Stimulated activated CD8-positive, alpha-beta memory T cell treated with anti-CD3 and anti-CD28 coated beads, Interleukin-4, amount 100 ng/mL, for 48 hours (primary cell): ENCODE measurements around the gene SYT8.
"Not testable (repeated sequence)": the region's sequence is repeated elsewhere in the genome, so short reads cannot be mapped to it uniquely, and the experiment has no call there.

Experiments used
- DNase-seq: peaks from one replicate; pipeline ENCODE4 v3.0.0-alpha.2; 2020

SYT8 gene, protein sequence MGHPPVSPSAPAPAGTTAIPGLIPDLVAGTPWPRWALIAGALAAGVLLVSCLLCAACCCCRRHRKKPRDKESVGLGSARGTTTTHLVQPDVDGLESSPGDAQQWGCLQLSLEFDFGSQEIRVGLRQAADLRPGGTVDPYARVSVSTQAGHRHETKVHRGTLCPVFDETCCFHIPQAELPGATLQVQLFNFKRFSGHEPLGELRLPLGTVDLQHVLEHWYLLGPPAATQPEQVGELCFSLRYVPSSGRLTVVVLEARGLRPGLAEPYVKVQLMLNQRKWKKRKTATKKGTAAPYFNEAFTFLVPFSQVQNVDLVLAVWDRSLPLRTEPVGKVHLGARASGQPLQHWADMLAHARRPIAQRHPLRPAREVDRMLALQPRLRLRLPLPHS

DNA sequence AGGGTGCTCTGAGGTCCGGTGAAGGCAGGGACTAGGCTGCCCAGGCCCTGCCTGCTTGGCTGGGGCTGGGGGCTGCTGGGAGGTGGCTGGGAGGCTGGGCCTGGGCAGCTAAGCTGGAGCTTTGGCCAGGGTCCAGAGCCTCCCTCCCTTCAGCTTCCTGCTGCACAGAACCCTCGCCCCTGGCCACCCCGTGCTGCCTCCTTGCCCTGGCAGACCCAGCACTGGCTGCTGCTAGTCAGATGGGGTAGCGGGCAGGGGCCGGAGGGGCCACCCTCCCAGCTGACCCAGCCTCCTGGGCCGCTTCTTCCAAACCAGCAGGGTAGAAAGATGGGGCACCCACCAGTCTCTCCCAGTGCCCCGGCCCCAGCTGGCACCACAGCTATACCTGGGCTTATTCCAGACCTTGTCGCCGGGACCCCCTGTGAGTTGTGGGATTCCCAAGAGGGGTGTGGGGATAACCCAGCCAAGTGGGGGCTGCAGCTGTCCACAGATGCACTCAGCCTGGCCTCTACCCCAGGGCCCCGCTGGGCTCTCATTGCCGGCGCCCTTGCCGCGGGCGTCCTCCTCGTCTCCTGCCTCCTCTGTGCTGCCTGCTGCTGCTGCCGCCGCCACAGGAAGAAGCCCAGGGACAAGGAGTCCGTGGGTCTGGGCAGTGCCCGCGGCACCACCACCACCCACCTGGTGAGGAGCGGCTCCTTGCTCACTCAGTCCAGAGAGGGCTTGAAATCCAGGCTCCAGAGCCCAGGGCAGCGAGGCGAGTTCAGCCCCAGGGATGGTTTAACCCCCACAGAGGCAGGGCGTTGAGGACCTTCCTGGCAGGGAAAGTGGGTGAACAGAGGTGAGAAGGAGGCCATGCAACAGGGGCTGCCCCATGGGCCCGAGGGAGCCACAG, at the start of gene SYT8:
SYT8 (plus strand) TSS at position 212 of the 892 bp plus-strand sequence; CDS start at position 328, 116 bp downstream.
- no peak for DNase-seq

DNA sequence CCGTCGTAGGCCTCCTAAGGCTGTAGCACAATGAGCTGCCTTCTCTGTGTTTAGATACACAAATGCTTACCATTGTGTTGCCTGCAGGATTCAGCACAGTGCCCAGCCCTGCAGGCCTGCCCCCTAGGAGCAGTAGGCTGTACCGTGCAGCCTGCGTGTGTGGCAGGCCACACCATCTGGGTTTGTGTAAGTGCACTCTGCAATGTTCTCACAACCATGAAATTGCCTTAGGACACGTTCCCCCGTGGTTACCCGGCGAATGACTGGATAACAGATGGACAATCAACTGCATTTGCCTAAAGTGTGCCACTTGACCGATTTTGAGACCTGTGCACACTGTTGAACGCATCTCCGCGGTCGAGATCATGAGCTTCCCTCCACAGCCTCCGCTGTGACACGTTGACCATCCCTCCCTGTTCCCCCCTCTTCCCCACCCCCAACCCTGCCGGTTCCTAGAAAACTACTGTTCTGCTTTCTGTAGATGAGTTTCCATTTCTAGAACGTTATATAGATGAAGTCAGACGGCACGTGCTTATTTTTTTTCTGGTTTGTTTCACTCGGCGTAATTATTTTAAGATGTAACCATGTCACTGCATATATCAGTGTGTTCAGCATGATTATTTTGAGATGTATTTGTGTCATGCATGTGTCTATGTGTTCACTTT, 48.9 kb upstream of the SYT8 start:
- no peak for DNase-seq

DNA sequence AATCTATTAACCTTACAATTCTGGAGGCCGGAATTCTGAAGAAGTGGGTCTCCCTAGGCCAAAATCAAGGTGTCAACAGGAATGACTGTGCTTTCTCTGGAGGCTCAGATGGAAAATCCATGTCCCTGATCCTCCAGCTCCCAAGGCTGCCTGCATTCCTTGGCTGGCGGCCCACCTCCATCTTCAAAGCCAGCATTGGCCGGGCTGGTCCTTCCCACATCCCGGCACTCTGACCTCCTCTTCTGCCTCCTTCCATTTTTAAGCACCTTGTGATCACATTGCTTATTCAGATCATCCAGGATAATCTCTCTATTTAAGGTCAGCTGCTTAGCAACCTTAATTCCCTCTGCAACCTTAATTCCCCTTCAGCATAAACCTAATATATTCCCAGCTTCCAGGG, 48.3 kb upstream of the SYT8 start:
- DNase-seq: no peak

DNA sequence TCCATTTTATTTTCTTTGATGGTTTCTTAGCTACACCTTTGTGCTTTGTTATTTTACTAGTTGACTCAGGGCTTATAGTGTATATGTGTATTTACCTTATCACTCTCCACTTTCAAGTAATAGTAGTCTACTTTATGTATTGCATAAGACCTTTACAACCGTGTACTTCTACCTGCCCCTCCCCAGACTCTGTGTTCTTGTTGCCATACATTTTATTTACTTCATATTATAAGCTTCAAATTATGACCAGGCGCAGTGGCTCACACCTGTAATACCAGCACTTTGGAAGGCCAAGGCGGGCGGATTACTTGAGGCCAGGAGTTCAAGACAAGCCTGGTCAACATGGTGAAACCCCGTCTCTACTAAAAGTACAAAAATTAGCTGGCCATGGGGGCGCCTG, 42.9 kb upstream of the SYT8 start:
- no peak for DNase-seq

DNA sequence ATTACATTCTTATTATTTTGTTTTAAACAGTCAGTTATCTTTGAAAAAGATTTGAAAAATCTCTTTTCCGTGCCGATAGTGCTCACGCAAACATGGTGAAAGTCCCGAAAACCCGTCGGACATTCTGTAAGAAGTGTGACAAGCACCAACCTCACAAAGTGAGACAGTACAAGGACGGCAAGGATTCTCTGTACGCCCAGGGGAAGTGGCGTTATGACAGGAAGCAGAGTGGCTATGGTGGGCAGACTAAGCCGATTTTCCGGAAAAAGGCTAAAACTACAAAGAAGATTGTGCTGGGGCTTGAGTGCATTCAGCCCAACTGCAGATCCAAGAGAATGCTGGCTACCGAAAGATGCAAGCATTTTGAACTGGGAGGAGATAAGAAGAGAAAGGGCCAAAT, 42.3 kb upstream of the SYT8 start:
- peak; percentile 43 for DNase-seq

DNA sequence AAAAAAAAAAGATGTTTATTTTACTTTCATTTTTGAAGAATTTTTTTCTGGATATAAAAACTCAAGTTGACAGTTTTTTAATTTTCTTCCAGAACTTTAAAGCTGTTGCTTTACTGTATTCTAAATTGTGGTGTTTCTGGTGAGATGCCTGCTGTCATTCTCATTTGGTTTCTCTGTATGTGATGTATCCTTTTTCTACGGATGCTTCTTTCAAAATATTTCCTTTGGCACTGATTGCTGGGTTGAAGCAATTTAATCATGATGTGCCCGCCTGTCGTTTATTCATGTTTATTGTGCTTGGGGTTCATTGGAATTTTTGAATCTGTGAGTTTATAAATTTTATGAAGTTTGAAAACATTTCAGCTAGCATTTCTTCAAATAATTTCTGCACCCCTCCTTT, 41.7 kb upstream of the SYT8 start:
- no peak for DNase-seq

DNA sequence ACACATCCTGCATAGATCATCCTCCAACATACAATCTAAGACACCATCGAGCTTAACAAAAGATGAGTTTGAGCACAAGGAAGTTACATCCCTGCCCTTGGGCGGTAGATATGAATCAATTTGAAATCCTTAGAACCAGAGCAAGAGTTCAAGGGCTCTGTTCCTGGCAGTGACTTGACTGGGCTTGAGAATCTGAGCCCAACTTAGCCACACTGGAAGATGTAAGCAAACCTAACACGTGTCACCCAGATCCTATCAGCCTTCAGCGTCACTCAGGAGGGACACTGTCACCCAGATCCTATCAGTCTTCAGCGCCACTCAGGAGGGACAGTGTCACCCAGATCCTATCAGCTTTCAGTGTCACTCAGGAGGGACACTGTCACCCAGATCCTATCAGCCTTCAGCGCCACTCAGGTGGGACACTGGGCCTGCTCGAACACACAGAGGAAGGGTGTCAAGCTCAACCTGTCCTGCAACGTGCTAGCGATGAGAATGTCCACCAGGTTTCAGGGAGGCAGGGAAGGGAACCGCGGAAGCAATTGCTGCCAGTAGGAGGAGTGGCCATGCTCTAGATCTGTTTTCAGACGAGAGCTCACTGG, 38.3 kb upstream of the SYT8 start:
- DNase-seq: no peak

DNA sequence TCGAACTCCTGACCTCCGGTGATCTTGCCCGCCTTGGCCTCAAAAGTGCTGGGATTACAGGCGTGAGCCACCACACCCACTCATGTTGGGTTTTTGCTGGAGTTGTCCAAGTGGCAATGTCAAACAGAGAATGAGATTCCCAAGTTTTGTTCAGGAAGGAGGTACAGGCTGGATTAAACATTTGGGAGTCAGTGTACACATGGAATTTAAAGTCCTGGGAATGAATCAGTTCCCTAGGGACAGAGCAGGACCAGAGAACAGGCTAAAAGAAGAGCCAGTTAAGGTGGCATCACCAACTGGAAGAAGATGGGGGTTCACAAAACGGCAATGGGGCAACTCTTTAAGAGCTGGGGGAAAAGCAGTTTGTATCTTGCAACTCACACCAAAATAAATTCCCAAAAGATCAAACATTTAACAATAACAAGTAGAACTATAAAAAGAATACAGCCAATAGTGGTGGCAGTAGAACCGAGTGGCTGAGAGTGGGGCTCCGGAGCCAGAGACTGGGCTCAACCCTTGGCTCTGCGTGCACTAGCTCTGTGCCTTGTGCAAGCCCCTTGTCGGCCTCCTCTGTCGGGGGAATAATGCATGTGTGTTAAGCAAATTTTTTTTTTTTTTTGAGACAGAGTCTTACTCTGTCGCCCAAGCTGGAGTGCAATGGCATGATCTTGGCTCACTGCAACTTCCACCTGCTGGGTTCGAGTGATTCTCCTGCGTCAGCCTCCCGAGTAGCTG, 37.2 kb upstream of the SYT8 start:
- DNase-seq: no peak

DNA sequence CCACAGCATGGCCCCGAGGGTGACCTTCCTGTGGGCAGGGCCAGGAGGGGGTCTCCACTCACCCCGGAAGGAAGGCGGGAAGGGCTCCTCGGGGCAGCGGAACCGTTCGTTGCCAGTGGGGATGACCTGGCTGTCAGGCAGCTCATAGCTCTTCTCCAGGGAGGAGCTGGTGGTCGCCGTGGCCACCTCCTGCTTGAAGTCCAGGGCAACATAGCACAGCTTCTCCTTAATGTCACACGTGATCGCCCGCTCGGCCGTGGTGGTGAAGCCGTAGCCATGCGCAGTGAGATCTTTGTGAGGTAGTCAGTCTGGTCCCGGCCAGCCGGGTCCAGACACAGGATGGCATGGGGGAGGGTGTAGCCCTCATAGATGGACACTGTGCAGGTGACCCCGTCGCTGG, 31.5 kb upstream of the SYT8 start:
- no peak for DNase-seq

DNA sequence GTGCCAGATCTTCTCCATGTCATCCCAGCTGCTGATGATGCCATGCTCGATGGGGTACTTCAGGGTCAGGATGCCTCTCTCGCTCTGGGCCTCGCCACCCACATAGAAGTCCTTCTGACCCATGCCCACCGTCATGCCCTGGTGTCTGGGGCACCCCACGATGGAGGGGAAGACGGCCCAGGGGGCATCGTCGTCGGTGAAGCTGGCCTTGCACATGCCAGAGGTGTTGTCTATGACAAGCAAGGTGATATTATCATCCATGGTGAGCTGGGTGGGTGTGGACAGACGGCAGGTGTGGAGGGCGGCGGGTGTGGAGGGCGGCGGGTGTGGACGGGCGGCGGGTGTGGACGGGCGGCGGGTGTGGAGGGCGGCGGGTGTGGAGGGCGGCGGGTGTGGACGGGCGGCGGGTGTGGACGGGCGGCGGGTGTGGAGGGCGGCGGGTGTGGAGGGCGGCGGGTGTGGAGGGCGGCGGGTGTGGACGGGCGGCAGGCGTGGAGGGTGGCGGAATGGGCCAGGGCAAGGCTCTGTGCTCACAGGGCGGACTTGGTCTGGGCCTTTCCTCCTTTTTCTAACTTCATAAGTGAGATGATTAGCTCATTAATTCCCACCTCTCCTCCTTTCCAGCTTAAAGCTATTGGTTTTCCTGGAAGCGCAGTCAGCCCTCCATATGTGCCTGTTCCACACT, 30.8 kb upstream of the SYT8 start:
- DNase-seq: not testable (repeated sequence)

DNA sequence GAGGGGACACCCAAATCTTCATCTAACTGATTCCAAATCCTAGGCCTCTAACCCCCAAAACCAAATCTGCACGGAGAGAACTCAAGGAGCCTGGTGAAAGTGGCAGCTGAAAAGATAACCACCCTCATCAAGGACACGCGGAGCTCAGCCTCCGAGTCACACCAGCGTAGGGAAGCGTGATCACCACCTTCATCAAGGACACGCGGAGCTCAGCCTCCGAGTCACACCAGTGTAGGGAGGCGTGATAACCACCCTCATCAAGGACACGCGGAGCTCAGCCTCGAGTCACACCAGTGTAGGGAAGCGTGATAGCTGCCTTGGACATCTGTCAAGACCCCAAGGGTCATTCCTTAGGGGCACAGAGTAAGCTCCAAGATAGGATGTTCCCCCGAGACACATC, 29.3 kb upstream of the SYT8 start:
- DNase-seq: no peak

DNA sequence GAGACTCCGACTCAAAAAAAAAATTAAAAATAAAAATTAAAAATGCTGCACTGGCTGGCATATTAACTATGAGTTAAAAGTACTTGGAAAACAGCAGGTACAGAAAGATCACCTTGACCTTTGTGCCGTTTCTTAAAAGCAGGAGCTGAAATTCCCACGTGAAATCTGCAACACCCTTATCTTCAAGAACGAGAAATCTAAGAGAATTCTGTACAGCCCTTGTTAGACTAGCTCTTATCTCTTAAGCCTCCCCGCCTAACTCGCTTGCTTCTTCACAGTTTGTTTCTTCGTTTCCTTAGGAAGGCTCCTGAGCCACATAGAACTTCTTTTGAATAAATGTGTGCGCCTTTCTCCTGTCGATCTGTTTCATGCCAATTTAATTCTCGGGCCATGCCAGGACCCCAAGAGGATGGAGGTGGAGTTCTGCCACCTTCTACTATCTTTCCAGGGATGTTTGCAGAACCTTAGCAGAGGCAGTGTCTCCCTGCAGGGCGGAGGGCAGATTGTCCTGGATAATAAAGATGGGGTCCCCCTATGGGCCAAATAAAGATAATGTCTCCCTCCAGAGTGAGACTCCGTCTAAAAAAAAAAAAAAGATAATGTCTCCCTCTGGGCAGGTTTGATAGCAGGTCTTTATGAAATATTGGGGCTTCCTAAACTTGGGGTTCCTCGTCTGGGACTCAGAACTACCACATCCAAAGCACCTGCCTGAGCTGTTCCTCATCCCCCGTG, 27.4 kb upstream of the SYT8 start:
- DNase-seq: no peak

DNA sequence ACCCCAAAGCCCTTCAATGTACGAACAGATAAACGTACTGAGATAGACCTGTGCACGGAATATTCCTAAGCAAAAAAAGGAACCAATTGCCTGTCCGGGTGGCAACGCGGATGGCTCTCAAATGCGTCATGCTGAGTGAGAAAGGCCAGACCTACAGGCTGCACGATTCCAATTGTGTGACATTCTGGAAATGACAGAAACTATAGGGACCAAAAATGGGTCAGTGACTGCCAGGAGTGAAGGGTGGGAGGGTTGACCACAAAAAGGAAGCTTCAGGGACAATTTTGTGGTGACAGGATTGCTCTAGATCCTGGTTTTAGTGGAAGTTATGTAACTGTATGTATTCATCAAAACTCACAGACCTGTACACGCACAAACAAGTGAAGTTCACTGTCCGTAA, 24.0 kb upstream of the SYT8 start:
- no peak for DNase-seq

DNA sequence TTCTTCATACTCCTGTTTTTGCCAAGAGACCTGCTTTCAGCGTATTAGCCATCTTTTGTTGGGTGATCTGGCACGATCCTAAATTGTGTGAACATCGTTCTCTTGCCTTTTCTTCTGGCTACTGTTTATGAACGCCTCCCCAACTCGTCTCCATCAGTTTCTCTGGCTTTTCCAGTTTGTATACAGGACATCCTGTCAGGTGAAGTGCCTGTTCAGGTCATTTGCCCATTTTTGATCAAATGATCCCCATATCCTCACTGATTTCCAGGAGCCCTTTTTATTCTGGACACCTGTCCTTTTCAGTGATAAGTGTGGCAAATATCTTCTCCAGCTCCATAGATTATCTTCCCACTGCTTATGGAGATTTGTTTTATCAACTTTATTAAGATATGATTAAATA, 22.5 kb upstream of the SYT8 start:
- DNase-seq: no peak

DNA sequence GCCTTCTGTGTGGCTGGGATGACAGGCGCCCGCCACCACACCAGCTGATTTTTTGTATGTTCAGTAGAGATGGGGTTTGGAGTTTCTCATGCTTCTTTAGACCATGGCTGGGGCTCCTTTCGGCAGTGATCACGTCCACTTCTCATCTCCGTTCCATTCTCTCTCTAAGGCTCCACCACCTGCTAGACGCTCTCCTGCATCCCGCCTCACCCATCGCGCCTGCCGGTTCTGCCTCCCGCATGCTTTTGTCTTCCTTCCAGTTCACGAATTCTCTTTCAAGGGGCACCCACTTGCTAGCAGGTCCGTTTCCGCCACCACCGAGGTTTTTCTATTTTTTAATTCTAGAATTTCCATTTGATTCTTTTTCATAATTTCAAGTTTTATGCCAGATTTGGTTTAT, 22.0 kb upstream of the SYT8 start:
- DNase-seq: no peak

DNA sequence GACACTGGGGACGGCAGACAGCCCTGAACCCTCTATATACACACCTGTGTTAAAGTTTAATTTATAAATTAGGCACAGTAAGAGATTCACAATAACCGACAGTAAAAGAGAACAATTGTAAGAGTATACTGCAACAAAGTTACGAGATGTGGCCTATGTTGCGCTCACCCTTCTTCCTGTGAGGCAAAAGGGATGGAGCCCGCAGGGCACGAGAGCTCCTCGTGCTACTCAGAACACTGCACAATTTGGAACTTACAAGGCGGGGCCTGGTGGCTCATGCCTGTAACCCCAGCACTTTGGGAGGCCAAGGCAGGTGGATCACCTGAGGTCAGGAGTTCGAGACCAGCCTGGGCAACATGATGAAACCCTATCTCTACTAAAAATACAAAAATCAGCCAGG, 21.4 kb upstream of the SYT8 start:
- DNase-seq: not testable (repeated sequence)

DNA sequence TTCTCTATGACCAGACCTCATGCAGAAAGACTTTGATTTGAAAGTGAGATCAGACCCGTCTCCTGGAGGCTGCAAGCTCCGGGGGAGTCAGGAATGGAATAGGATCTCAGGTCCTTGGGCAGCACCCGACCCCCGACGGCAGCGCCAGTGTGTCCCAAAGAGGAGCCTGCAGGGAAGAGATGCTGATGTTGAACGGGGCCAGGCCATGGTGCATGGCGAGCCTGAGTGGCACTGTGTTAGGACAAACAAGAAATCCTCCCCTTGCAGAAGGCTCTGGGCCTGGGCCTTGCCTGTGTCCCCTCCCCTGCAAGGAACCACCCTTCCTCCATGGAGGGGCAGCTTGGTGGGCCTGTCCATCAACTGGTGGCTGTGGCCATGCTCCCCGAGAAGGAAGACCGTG, 20.1 kb upstream of the SYT8 start:
- DNase-seq: no peak

DNA sequence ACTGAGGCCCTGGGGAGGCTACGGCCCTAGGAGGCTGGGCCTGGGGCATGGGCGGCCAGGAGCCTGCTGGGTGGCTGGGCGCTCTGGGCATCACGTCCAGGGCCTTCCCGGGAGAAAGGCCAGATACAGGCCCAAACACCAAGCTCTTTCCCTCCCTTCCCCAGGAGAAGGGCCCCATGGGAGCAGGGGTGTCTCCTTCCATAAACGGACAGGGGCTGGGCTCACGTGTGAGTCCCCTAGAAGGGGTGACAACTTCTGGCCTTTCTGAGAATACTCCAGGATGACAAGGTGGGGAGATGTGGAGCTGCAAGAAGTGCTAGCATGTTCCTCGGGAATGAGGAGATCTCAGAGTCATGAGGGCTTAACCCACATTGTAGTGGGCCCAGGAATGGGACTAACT, 19.5 kb upstream of the SYT8 start:
- DNase-seq: no peak

DNA sequence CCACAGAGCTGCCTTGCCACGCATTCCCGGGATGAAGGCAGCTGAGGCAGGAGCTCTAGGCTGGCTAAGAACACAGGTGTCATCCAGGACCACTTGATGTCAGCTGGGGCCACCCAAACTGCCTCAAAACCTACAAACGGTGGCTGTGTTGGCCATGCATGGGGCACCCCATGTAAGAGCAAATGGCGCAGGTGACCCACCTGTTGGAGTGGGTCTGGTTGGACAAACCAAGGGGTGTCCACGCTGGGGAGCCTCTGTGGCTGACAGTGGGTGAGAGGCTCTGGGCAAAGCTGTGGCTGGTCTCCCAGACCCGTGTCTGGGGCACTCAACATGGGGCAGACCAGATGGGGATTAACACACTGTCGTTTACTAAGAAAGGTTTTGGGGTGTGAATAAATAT, 19.0 kb upstream of the SYT8 start:
- no peak for DNase-seq

DNA sequence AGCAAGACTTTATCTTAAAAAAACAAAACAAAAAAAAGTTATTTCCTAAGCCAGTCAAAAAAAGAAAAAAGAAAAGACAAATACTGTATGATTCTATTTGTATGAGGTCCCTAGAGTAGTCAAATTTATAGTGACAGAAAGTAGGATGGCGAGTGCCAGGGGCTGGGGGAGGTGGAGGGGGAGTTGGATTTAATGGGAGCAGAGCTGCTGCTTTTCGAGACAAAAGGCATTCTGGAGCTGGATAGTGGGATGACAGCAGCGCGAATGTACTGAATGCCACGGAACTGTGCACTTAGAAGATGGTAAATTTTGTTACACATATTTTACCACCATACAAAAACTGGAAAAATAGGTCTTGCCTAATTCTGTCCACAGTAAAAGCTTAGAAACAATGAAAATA, 17.8 kb upstream of the SYT8 start:
- no peak for DNase-seq

DNA sequence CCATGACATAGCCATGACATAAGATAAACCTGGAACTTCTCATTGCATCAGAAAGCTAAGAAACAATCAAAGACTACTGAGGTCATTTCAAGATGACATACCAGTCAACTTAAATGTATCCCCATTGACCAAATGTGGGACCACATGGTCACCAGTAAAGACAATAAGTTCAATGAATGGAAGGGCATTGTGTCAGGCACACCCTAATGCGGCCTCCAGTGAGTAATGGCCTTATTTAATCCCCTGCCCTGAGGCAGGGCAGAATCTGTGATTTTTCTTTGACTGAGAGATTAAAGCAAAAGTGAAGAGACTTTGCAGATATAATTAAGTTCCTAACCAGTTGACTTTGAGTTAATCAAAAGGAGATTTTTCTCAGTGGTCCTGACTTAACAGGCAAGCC, 17.3 kb upstream of the SYT8 start:
- no peak for DNase-seq
